Smooth muscle cell (in vitro differentiated cells): ENCODE results near the gene ABHD11. TPM values are rescaled to one million over a fixed set of nuclear protein-coding genes. Genes with fewer than 3 reads are reported as not detected.
"Not testable (repeated sequence)": the region's sequence is repeated elsewhere in the genome, so short reads cannot be mapped to it uniquely, and the experiment has no call there.

Experiments used
- DNase-seq: peaks from one replicate; lab custom pipeline; 2025; ENCODE audit not compliant: unreplicated experiment; lab: John Stamatoyannopoulos, UW
- H2AFZ ChIP-seq: fragments of 200-600 bp; sonication (generic); 2 replicates; pipeline ENCODE4 v1.6.0; 2016; ENCODE audit warnings: antibody characterized with exemption, low read depth, mild to moderate bottlenecking
- H3F3A ChIP-seq: fragments of 200-600 bp; sonication (generic); 2 replicates; pipeline ENCODE4 v1.6.0; 2017; ENCODE audit warnings: antibody characterized with exemption, low read depth
- H3K27ac ChIP-seq: fragments of 200-600 bp; sonication (generic); 2 replicates; pipeline ENCODE4 v1.5.1; 2016; ENCODE audit warnings: low read depth, mild to moderate bottlenecking
- H3K27me3 ChIP-seq: fragments of 200-600 bp; sonication (generic); 2 replicates; pipeline ENCODE4 v1.6.1; 2016; ENCODE audit warnings: low read depth, mild to moderate bottlenecking
- H3K36me3 ChIP-seq: fragments of 200-600 bp; sonication (generic); 2 replicates; pipeline ENCODE4 v1.5.1; 2016; ENCODE audit warnings: low read depth
- H3K4me1 ChIP-seq: fragments of 200-600 bp; sonication (generic); 2 replicates; pipeline ENCODE4 v1.5.1; 2016; ENCODE audit warnings: low read depth
- H3K4me2 ChIP-seq: fragments of 200-600 bp; sonication (generic); 2 replicates; pipeline ENCODE4 v1.6.0; 2016; ENCODE audit warnings: mild to moderate bottlenecking
- H3K4me3 ChIP-seq: fragments of 200-600 bp; sonication (generic); 2 replicates; pipeline ENCODE4 v1.5.1; 2016; ENCODE audit warnings: mild to moderate bottlenecking
- H3K79me2 ChIP-seq: fragments of 200-600 bp; sonication (generic); 2 replicates; pipeline ENCODE4 v1.6.0; 2016; ENCODE audit warnings: low read depth, mild to moderate bottlenecking
- H3K9ac ChIP-seq: fragments of 200-600 bp; sonication (generic); 2 replicates; pipeline ENCODE4 v1.6.0; 2016; ENCODE audit warnings: low read depth
- H3K9me3 ChIP-seq: fragments of 200-600 bp; sonication (generic); replicated peaks from 2 replicates; pipeline ENCODE4 v1.5.1; 2016; ENCODE audit warnings: low read depth
- H4K20me1 ChIP-seq: fragments of 200-600 bp; sonication (generic); 2 replicates; pipeline ENCODE4 v1.6.0; 2016; ENCODE audit warnings: low read depth
- CTCF ChIP-seq: fragments of 200-600 bp; sonication (generic); IDR thresholded peaks from 2 replicates; pipeline ENCODE4 v1.5.1; 2017; ENCODE audit warnings: borderline replicate concordance, mild to moderate bottlenecking, antibody characterized with exemption; ENCODE audit not compliant: insufficient read depth, poor library complexity, severe bottlenecking
- WGBS: methylation state at CpG from one replicate; pipeline ENCODE4 v1.1.7; 2016; ENCODE audit warnings: low lambda C conversion rate; 5-methylcytosine and 5-hydroxymethylcytosine counted together
- polyA plus RNA-seq: library from polyadenylated mRNA; unstranded; fragments of >200 nt; fragmentation: Nextera tagmentation; extraction: Ambion mirVana; gene quantifications from 2 replicates; pipeline ENCODE4 v1.2.1, GENCODE V29; 2016
- total RNA-seq: library from RNA; depleted of rRNA; stranded (reverse); fragments of >200 nt; gene quantifications from 2 replicates; pipeline ENCODE4 v1.2.3, GENCODE V29; 2014

Gene ABHD11
- total and polyA plus RNA-seq, 2 experiments from 2014 or later = 14.1 to 16.5 TPM

DNA sequence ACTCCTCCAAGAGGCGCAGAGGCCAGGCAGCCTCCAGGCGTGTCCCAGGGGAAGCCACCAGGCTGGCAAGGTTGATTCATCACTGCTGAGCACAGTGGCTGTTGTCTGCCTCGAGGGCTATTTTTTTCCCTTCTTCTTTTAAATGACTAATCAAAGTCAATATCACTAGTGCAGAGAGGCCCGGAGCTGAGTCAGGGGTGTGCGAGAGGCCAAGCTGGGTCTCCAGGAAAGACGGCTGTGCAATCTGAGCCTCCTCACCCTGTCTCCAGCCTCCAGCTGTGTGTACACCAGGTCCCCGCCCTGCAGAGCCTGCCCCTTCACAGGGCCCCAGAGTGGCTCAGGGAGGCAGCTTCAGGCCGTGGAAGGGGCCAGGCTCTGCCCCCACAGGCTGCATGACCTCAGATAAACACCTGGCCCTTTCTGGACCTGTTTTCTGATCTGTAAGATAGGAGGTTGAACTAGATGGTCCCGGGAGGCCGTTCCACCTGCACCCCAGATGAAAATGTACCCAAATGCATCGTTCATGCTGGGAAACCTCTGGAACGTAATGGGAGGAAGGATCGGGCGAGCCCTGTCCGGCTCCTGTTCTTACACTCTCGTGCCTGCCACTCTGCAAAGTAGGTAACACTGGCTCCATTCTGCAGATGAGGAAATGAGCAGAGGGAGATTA is 22.8 kb downstream of the ABHD11 start:
- Histone ChIP-seq H3K36me3 (no peaks in the 10 kb centered on the region), H3K27ac (peak overlapping the region; percentile 69), H3K27me3 (no peaks in the 10 kb centered on the region), H3K9ac (no peak overlapping the region), H2AFZ (no peak overlapping the region), H3K9me3 (no peaks in the 10 kb centered on the region), H3K79me2 (peaks cover 48% of the 10 kb centered on the region), H3K4me2 (peak overlapping the region; percentile 90), H3K4me3 (no peak overlapping the region), H4K20me1 (peaks cover 76% of the 10 kb centered on the region), H3K4me1 (no peaks in the 10 kb centered on the region), H3F3A (peaks cover 4% of the 10 kb centered on the region)
- DNase-seq = peak; percentile 62
- no peak for TF ChIP-seq CTCF
- WGBS = 39% methylated on average over 16 of the region's 16 CpGs

DNA sequence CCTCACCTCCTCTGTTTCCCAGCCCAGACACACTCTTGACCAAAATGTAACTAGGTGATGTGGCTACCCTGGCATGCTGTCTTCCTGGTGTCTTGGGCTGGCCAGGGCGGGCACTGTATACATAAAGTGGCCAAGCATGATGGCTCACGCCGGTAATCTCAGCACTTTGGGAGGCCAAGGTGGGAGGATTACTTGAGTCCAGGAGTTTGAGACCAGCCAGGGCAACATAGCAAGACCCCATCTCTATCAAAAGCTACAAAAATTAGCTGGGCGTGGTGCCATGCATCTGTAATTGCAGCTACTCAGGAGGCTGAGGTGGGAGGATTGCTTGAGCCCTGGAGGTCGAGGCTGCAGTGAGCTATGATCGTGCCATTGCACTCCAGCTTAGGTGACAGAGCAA is 25.3 kb downstream of the ABHD11 start:
- not testable (repeated sequence) for H3K27ac ChIP-seq, H3F3A ChIP-seq, H3K4me1 ChIP-seq, H3K9me3 ChIP-seq, H3K4me2 ChIP-seq, H3K9ac ChIP-seq, H2AFZ ChIP-seq, DNase-seq, H3K4me3 ChIP-seq, H3K27me3 ChIP-seq, H3K36me3 ChIP-seq
- WGBS = over 99% methylated on average over 6 of the region's 6 CpGs
- H3K79me2 ChIP-seq = peaks cover 49% of the 10 kb centered on the region
- H4K20me1 ChIP-seq = peaks cover 97% of the 10 kb centered on the region

DNA sequence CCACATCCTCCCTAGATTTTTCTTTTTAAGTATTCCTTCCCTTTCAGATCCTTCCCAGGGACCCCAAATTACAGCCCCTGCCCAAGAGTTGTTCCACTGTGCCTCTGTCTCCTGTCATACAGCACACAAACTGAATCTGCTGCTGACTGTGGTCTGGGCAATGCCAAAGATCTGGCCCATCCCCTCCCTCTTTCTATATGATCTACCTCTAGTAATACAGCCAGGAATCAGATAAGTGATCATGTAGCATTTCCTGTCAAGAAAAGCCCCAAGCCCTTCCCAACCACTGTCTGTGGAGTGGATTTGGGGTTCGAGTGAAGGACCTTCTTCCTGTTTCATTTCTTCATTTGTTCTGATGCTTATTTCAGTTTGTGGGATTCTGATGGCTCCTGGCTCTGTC is 25.8 kb downstream of the ABHD11 start:
- WGBS = 85% methylated on average over 1 of the region's 1 CpG
- no peak overlapping the region for H3K9ac ChIP-seq

DNA sequence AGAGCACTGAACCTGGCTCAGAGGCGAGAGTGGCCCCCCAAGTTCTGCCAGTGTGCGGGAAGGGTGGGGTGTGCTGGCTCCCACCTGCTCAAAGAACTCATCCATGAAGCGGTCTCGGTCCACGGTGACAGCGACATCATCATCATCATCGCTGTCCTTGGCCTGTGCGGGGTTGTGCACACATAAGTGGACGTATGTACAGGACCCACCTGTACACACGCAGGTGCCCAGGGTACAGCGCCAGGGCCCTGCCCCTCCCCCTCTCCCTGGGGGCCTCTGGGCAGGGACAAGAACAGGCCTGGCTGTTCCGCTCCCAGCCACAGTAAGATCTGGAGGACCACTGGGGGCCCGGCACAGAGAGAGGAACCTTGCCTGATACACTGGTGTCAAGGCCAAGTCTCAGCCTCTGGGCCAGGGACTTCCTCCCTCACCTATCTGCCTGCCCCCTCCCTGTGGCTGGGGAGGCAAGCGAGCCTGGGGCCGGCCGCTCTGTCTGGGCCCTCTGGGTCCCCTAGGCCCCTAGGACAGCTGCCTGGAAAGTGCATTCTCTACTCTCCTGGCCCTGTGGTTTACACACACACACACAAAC is 29.5 kb downstream of the ABHD11 start:
- H3K79me2 ChIP-seq = peaks cover 35% of the 10 kb centered on the region

More for the DNA sequence above, 25.8 kb downstream of the ABHD11 start:
- no peaks in the 10 kb centered on the region for H3K27me3 ChIP-seq
- no peak overlapping the region for H3K27ac ChIP-seq
- DNase-seq = no peak
- H3F3A ChIP-seq = peaks cover 4% of the 10 kb centered on the region
- no peaks in the 10 kb centered on the region for H3K4me1 ChIP-seq
- TF ChIP-seq CTCF = no peak
- H3K79me2 ChIP-seq = peaks cover 49% of the 10 kb centered on the region
- H4K20me1 ChIP-seq = peaks cover 96% of the 10 kb centered on the region
- H2AFZ ChIP-seq = no peak overlapping the region
- no peaks in the 10 kb centered on the region for H3K36me3 ChIP-seq
- H3K4me2 ChIP-seq = no peak overlapping the region
- H3K9me3 ChIP-seq = no peaks in the 10 kb centered on the region
- H3K4me3 ChIP-seq = no peak overlapping the region

More for the DNA sequence above, 29.5 kb downstream of the ABHD11 start:
- Histone ChIP-seq H2AFZ (no peak overlapping the region), H3K9ac (no peak overlapping the region), H3K36me3 (no peaks in the 10 kb centered on the region), H3K4me3 (no peak overlapping the region), H3K27me3 (no peaks in the 10 kb centered on the region), H3K4me1 (no peaks in the 10 kb centered on the region), H3K9me3 (no peaks in the 10 kb centered on the region), H3K27ac (no peak overlapping the region), H4K20me1 (peaks cover 96% of the 10 kb centered on the region), H3F3A (no peaks in the 10 kb centered on the region), H3K4me2 (no peak overlapping the region)
- no peak for TF ChIP-seq CTCF
- no peak for DNase-seq
- 97% methylated on average over 16 of the region's 16 CpGs for WGBS
